ENCODE measurements around the gene FIBCD1. TPM values are rescaled to one million over a fixed set of nuclear protein-coding genes. Genes with fewer than 3 reads are reported as not detected.

Gene FIBCD1
- total RNA-seq, 4 donors from 2014 or later: not detected

- WGBS, 2 donors: 78 to 89% methylated on average over 13 of the region's 19 CpGs
Observed at GRCh38 chr9:130925050-130925678, 13.9 kb downstream of the FIBCD1 start.

DNA sequence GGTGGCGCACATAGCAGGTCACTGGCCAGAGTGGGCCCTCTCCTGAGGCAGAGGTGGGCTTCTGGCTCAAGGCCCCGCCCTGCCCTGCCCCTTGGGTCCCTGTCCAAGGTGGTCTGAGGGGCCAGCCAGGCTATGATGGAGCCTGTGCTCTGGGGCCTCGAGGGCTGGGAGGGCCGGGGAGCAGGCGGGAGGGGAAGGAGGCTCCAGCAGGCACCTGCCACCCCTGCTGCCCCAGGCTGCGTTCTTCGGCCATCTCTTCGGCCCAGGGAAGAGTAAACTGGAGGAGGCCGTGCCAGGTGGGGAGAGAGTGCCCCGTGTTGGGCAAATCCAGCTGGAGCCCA is 14.6 kb downstream of the FIBCD1 start:
- H3K27ac ChIP-seq: no peak overlapping the region
- no peak for DNase-seq
- intact Hi-C loops (cut with DNase I): no loop called here
- no peaks in the 10 kb centered on the region for H3K9me3 ChIP-seq
- TF ChIP-seq POLR2A (IDR thresholded peaks at IDR 0.05) (no peak), CTCF (IDR thresholded peaks at IDR 0.05) (no peak)
- peaks cover 8 to 20% (median 8%) of the 10 kb centered on the region in 3 donors for H3K4me1 ChIP-seq
- WGBS, 2 donors: 80 to 100% methylated on average over 2 to 3 of the region's 10 CpGs
- H3K36me3 ChIP-seq: no peaks in the 10 kb centered on the region
- no peak overlapping the region for H3K4me3 ChIP-seq
- peaks cover 0 to 86% (median 0%) of the 10 kb centered on the region in 4 donors for H3K27me3 ChIP-seq

More at GRCh38 chr9:130925050-130925678, 13.9 kb downstream of the FIBCD1 start:
- no peak for TF ChIP-seq CTCF (IDR thresholded peaks at IDR 0.05)
- TF ChIP-seq POLR2A (IDR thresholded peaks at IDR 0.05): no peak
- H3K9me3 ChIP-seq: no peaks in the 10 kb centered on the region
- H3K4me1 ChIP-seq: peaks cover 8 to 20% (median 8%) of the 10 kb centered on the region in 3 donors
- no peak for DNase-seq
- intact Hi-C loops (cut with DNase I): no loop called here
- peaks cover 0 to 86% (median 0%) of the 10 kb centered on the region in 4 donors for H3K27me3 ChIP-seq
- no peak overlapping the region for H3K4me3 ChIP-seq
- no peaks in the 10 kb centered on the region for H3K36me3 ChIP-seq
- H3K27ac ChIP-seq: no peak overlapping the region

DNA sequence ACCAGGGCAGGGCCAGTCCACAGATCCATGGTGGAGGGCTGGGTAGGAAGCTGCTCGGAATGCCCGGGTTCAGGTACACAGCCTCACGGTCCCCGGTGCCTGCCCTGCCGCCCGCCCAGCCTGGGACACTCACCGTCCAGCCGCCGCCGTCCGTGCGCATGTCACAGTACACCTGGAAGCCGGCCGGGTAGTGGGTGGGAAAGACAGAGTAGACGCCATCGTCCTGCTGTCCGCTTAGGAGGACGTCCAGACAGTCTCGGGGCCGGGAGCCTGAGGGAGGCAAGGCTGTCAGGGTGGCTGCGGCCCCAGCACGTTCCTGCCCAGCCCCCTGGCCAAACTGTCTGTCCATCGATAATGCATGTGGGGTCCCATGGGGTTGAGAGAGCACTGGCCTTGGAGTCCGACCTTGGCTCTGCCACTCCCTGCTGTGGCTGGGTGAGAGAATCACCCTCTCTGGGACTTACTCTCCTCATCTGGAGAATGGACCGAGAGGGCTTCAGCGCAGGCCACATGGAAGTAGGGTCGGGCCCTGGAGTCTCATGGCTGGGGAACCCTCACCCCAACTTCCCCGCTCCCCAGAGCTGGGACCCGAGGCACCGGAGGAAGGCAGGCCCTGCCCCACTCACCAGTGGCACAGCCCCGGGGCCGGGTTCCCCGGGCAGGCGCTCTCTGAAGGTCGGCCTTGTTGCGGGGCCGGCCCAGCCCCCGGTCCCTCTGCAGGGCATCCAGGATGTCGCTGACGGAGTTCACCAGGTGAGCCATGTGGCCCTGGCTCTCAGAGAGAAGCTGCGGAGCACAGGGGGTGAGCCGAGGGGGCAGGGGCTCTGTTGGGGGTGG is 15.2 kb downstream of the FIBCD1 start:
- no peaks in the 10 kb centered on the region for H3K9me3 ChIP-seq
- intact Hi-C loops (cut with DNase I): no loop called here

DNA sequence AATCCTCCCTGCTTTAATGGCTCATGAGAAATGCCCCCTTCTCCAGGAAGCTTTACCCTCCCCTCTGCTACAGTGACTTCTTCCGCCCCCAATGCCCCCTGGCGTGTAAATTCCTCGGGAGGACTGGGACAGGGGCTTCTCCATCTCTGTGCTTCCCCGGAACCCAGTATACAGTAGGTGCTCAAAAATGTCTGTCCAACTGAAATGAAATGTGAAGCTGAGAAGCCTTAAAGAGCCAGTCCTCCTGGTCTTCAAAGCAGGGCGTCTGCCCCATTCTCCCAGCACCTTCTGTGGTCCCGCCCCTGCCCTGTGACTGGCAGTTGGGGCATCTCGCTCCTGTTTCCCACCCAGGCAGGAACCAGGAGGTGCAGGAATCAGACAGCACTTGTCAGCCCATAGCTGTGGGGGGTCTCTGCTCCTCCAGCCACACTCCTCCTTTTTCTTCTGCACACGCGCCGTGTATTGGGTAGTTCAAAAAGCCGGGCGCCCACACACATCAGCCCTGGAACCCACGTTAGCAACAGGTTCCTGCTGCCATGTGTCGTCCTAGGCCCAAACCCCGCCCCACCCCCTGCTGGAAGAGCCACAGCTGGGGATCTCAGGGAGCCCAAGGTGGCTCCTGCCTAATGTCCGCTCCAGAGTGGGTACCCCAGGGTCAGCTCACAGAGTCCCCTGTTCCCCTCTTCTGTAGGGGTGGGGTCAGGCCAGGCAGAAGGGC is 16.0 kb downstream of the FIBCD1 start:
- Histone ChIP-seq H3K9me3 (no peaks in the 10 kb centered on the region), H3K27ac (no peak overlapping the region), H3K27me3 (peaks cover 0 to 87% (median 0%) of the 10 kb centered on the region in 4 donors)

More for the DNA sequence above, 15.2 kb downstream of the FIBCD1 start:
- H3K4me1 ChIP-seq: peaks cover 7 to 21% (median 8%) of the 10 kb centered on the region in 3 donors
- H3K36me3 ChIP-seq: no peaks in the 10 kb centered on the region
- TF ChIP-seq CTCF (IDR thresholded peaks at IDR 0.05) (no peak), POLR2A (IDR thresholded peaks at IDR 0.05) (no peak)
- no peak for DNase-seq
- 70 to 85% methylated on average over 2 to 15 of the region's 42 CpGs for WGBS, 2 donors
- peaks cover 0 to 86% (median 0%) of the 10 kb centered on the region in 4 donors for H3K27me3 ChIP-seq
- H3K4me3 ChIP-seq: no peak overlapping the region
- no peak overlapping the region for H3K27ac ChIP-seq

More for the DNA sequence above, 16.0 kb downstream of the FIBCD1 start:
- peaks cover under 1 to 17% (median 2%) of the 10 kb centered on the region in 3 donors for H3K4me1 ChIP-seq
- no peak overlapping the region for H3K4me3 ChIP-seq
- TF ChIP-seq POLR2A (IDR thresholded peaks at IDR 0.05): no peak
- no peak for TF ChIP-seq CTCF (IDR thresholded peaks at IDR 0.05)
- no peak for DNase-seq
- 56 to 75% methylated on average over 2 to 3 of the region's 16 CpGs for WGBS, 2 donors
- no peaks in the 10 kb centered on the region for H3K36me3 ChIP-seq
- intact Hi-C loops (cut with DNase I): no loop called here
